ENCODE data around the gene IFI44L. TPM values are rescaled to one million over a fixed set of nuclear protein-coding genes. Genes with fewer than 3 reads are reported as not detected.

Gene IFI44L
- total RNA-seq, 1 donor from 2014 or later: under 0.01 TPM

DNA sequence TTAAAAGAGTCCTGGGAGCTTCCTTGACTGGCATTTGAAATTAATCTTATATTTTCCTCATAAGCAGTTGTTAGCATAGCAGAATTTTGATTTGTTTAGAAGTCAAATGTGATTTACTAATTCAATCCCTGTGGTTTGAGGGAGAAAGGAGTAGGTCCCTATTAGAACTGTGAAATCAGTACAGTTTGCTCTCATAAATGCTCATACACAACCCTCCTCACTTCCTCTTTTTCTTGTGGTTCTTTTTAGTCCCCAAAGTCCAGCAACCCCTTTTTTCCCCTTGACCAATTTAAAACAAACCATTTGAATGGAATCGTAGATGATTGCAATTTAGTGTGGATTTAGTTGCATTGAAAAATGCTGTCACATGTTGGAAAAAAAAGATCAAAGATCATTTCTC, 20.2 kb downstream of the IFI44L start:
- no peak for DNase-seq (ENCODE audit: low read depth in 2 of 2)

DNA sequence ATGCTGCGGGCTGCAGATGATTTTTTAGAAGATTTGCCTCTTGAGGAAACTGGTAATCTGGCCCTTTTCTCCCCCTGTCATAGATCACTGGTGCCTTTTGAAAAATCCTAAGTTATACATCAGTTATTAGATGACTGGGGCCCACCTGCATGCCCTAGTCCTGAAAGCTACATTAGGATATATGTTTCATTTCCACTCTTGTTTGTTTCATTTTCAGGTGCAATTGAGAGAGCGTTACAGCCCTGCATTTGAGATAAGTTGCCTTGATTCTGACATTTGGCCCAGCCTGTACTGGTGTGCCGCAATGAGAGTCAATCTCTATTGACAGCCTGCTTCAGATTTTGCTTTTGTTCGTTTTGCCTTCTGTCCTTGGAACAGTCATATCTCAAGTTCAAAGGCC, 21.3 kb downstream of the IFI44L start:
- no peak for DNase-seq (ENCODE audit: low read depth in 2 of 2)

DNA sequence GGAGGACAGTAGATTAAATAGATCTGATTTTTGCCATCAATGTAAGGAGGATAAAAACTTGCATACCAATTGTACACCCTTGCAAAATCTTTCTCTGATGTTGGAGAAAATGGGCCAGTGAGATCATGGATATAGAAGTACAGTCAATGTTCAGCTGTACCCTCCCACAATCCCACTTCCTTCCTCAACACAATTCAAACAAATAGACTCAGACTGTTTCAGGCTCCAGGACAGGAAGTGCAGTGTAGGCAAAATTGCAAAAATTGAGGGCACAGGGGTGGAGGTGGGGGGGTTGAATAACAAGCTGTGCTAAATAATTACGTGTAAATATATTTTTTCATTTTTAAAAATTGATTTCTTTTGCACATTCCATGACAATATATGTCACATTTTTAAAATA, 25.5 kb downstream of the IFI44L start:
- DNase-seq (ENCODE audit: low read depth in 2 of 2): peak; percentile 46 to 67

DNA sequence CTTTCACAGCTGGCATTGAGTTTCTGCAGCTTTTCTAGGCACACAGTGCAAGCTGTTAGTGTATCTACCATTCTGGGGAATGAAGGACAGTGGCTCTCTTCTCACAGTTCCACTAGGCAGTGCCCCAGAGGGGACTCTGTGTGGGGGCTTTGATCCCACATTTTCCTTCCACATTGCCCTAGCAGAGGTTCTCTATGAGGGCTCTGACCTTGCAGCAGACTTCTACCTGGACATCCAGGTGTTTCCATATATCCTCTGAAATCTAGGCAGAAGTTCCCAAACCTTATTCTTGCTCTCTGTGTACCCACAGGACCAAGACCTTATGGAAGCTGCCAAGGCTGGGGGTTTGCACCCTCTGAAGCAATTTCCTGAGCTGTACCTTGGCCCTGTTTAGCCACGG, 27.0 kb downstream of the IFI44L start:
- DNase-seq (ENCODE audit: low read depth in 2 of 2): no peak

DNA sequence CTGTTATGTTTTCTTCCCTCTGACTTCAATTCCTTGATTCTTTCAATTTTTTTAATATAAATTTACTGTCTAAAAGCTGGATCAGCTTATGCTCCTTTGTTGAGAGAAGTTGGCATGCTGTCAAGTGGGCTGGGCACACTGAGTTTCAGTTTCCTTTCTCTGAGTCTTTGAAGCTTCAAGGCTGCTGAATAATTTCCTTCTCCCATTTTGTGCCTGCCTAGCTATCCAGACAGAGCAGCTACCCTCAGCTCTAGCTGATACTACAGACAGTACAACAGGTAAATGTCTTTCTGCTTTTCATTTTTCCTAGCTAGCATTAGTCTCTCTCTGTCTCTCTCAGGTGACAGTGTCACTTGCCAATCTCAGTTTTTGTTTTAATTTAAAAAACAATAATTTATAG, 29.4 kb downstream of the IFI44L start, which contains the start of gene IFI44:
TSS of gene IFI44 (plus strand) at position 204 of the 400 bp plus-strand sequence. CDS start 365 bp downstream, outside the sequence.
- peak; percentile 74 to 93 for DNase-seq (ENCODE audit: low read depth in 2 of 2)

DNA sequence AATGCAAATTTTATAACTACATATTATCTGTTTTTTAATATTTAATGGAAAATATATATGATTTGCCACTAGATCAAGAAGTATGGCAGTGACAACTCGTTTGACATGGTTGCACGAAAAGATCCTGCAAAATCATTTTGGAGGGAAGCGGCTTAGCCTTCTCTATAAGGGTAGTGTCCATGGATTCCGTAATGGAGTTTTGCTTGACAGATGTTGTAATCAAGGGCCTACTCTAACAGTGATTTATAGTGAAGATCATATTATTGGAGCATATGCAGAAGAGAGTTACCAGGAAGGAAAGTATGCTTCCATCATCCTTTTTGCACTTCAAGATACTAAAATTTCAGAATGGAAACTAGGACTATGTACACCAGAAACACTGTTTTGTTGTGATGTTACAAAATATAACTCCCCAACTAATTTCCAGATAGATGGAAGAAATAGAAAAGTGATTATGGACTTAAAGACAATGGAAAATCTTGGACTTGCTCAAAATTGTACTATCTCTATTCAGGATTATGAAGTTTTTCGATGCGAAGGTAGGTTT, 29.9 kb downstream of the IFI44L start:
- DNase-seq (ENCODE audit: low read depth in 2 of 2): peak; percentile 4 to 26

DNA sequence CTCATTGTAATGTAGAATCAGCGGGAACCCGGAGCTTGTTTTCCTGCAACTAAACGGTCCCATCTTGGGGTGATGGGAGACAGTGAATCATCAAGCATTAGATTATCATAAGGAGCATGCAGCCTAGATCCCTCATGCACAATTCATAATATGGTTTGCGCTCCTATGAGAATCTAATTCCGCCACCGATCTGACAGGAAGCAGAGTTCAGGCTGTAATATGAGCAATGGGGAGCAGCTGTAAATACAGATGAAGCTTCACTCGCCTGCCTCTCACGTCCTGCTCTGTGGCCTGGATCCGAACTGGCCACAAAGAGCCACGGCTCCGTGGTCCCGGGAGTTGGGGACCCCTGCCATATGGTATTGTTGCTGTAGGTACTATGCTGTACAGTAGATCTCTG, 31.0 kb downstream of the IFI44L start:
- peak; percentile 9 to 23 for DNase-seq (ENCODE audit: low read depth in 2 of 2)

DNA sequence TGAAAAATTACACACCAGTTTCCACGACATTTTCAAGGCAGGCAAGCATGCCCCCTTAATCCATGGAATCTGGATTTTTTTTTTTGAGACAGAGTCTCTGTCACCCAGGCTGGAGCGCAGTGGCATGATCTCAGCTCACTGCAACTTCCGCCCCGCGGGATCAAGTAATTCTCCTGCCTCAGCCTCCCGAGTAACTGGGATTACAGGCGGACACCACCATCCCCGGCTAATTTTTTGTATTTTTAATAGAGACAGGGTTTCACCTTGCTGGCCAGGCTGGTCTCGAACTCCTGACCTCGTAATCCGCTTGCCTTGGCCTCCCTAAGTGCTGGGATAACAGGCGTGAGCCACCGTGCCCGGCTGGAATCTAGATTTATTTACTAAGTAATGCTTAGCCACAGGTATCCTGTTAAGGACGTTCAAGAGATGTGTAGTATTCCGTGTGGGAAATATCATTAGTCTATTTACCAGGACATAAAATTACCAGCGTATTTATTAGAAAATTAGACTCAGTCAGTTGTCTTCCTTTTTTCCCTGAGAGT, 31.8 kb downstream of the IFI44L start:
- DNase-seq (ENCODE audit: low read depth in 2 of 2): no peak

DNA sequence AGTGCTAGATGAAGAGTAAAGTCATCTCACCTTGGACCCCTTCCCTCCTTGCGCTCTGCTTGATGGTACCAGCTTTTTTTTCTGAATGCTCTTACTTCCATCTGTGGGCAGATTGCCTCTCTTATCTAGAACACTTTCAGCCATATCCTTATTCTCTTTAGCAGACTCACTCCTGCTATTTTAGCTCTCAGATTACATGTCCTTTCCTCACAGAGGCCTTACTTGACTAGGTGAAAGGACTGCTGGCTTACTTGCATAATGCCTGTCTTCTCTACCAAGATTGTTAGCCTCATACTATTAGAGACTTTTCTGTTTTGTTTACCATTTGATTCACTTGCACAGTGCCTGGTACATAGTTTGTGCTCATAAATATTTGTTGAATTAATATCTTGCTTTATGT, 38.7 kb downstream of the IFI44L start:
- no peak for DNase-seq (ENCODE audit: low read depth in 2 of 2)

DNA sequence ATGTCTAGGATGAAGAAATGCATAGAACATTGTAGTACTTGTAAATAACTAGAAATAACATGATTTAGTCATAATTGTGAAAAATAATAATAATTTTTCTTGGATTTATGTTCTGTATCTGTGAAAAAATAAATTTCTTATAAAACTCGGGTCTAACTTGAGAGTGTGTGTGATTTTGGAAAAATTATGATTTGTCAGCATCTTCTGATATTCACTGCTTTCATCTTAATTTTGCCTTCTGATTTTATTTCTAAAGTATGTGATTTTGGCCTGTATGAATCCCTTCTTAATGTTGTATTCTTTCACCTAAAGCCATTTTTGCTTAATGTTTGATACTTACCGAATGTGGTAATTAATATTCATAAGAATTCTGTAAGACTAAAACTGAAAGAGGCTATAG, 43.7 kb downstream of the IFI44L start:
- no peak for DNase-seq (ENCODE audit: low read depth in 2 of 2)

DNA sequence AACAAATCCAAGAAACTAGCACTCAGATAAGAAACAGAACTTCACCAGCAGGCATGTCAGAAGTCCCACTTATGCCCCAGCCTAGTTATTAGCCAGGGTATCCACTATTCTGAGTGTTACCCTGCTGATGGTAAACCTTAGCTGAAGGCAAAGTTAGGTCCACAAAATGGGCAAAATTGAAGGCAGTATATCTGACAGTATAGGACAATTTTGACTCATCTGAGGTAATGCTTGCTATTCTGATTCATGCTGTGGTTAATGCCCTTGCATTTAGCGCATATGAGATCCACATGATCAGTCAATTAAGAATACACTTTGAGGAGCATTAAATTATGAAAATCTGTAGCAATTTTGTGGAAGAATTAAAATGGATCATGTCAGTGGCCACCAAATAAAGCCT, 44.5 kb downstream of the IFI44L start:
- DNase-seq (ENCODE audit: low read depth in 2 of 2): no peak

DNA sequence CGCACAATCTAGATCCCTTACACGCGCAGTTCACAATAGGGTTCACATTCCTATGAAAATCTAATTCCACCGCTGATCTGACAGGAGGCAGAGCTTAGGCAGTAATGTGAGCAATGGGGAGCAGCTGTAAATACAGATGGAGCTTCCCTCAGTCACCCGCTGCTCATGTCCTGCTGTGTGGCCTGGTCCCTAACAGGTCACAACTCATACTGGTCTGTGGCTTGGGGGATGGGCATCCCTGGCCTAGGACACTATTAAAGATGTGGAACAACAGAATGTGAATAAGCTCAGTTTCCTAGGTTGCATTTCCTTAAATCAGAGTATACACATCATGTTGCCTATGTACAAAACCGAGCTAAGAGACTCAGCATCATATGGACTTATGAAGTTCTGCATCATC, 45.6 kb downstream of the IFI44L start:
- no peak for DNase-seq (ENCODE audit: low read depth in 2 of 2)

DNA sequence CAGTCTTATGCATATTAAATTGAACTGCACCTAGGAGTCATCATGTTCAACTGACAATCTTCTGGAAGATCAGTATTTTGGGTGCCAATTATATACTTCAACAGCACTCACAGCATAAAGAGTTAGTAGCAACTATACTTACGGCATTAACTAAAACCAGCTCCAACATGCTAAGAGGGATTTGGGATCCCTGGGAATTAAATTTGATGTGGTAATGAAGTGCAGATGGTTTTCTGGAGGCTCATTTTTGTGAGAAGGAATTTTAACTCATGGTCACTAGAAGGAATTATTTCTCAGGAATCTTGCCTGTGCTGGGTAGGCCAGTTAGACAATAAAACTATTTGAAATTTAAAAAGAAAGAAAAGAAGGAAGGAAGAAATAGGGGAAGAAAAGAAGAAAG, 47.7 kb downstream of the IFI44L start:
- DNase-seq (ENCODE audit: low read depth in 2 of 2): no peak

DNA sequence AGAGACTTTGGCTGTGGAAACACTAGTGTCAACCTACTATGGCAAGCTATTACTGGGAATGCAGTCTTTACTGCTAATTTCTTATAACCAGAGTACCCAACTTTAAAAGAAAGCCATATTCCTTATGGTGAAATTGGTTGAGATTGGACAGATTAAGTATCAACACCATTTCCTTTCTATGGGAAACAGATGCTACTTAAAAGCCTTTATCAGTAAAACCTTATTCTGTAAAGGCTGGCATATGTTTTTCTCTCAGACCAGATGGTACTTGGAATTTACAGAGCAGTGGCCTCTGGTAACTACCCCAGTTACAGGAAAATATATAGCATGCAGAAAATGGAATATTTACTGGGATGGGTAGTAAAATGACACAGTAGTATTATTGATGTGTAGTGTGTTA, 48.2 kb downstream of the IFI44L start:
- no peak for DNase-seq (ENCODE audit: low read depth in 2 of 2)

DNA sequence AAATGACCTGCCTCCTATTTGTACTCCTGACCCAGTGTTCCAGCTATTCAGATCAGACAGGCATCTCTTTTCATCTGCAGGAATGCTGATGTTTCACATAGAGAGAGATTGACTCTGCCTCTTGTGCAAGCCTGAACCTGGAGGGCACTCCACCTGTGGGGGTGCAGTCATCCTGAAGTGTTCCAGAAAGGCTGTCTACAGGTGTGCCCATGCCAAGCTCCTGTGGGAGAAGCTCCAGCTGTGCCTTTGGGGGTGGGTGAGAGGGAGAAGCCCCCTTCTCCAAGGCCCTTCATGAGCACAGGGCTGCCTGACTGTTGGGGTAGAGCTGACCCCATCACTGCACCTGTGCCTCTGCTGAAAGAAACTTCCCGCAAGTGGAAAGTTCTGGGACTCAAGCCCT, 52.2 kb downstream of the IFI44L start:
- DNase-seq (ENCODE audit: low read depth in 2 of 2): no peak

DNA sequence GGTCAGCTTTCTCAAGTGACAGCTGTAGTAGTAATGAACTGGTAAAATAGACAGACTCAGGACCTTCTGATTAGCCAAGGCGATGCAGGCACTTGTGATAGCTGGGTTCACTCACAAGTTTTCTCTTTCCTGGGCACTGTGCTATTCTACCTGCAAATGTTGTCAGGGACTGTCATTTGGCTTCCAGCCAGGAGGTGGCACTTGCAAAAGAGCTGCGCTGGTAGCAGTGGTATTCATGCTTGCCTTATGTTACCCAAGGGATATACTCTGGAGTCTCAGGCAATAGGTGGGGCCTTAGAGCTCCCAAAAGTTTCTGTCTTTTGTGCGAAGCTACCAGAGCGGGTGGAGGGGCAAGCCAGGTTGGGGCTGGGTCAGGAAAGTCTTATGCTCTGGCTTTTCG, 52.9 kb downstream of the IFI44L start:
- DNase-seq (ENCODE audit: low read depth in 2 of 2): no peak

DNA sequence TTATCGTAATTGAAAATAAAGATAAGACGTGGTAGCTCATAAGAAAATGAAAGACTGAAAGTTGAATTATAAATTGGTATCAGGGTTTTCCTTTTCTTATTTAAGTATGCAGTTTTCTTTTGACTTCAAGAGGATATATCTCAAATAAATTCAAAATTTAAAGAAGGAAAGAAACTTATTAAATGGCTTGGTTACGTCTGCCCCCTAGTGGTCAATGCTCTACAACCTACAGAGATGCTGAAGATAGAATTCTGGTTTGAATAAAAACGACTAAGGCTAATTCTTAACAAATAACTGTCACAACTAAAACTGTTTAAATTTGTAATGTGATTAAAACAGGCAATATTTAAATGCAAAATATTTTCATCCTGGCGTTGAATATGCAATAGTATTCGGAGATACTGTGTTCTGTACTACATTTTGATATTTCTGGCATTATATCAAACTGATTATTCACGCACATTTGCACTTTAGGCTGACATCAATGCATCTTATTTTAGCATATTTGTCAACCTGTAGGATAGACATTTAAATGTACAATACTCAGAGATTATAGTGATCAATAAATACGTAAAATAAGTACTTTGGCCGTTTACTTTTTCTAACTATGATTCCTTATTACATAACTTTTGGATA, 56.2 kb downstream of the IFI44L start:
- DNase-seq (ENCODE audit: low read depth in 2 of 2): peak; percentile 79 to 85

DNA sequence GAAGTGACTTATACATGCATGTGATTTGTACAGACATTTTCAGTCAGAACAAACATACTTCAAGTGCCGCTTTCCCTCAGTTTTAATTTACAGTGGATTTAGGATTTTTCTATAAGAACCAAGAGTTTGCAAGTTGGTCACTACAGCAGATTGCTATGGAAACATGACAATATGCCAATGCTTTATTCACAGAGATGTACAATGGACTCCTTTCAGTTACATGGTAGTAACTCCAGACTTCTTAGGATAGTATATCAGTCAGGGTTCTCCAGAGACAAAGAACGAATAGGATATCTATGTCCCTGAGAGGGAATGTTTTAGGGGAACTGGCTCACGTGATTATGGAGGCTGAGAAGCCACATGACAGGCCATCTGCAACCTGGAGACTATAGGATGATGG, 56.7 kb downstream of the IFI44L start:
- no peak for DNase-seq (ENCODE audit: low read depth in 2 of 2)

DNA sequence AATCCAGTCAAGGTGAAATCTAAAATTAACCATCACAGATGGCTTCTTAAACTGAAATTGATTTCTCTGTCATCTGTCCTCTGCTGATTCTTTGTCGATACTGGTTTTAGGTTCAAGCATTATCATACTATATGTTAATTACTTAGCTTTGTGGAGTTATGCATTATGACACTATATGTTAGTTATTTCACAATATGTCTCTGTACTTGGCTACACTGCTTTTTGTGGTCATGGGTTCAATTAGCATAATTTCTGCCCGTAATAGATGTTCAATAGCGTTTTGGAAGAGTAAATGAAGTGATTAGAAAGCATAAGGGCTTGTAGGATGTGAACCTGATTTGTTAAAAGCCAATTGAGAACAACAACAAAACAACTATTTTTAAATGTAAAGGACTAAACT, 57.5 kb downstream of the IFI44L start:
- no peak for DNase-seq (ENCODE audit: low read depth in 2 of 2)

DNA sequence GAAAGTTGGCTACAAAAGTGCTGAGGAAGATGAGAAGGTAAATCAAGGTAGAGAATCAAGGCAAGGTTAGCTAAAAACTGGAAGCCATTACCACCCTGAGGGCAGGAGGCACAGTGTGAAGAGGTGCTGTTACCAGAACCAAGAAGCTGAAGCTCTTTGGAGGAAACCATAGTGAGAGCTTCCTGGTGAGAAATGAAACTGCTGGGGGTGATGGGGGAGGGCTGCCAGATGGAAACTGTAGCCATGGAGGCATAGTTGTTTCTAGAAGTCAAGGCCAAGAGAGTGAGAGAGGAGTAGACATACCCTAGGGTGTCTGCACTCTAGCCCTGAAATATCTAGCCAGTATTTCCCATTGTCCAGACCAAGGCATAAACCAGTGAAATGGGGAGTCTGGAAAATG, 58.1 kb downstream of the IFI44L start:
- DNase-seq (ENCODE audit: low read depth in 2 of 2): no peak

DNA sequence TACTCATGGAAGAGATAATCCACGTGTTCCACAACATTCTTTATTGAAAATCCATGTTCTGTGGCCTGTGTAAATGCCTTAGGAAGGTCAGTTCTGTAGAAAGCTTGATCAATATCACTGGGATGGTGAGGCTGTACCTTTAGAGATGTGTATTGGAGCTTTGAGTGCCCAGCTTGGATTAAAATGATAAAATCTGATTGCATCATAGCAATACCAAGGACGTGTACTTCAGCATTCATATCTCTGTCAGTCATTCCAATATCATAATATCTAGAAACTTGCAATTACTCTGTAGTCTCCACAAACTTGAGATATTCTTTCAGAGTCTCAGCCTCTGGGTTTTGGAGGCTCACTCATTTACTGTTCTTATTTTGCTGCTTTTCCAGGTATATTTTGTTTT, 61.0 kb downstream of the IFI44L start:
- DNase-seq (ENCODE audit: low read depth in 2 of 2): no peak

DNA sequence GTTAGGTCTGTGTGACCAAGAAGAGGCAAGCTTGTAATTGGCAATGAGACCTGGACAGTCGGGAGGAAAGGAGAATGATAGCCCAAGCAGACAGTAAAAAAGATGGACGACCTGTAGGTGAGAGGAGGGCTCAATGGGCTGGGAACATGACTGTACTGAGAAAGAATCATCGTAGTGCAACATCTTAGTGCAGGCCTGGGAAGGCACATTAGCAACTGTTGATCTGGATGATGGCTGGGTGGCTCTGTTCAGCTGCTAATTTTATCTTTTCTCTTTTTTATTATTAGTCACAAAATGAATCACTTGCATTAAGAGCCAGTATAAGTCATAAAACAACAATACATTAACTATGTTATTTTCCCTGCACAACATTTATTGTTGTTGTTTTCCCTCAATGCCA, 62.2 kb downstream of the IFI44L start:
- DNase-seq (ENCODE audit: low read depth in 2 of 2): no peak

DNA sequence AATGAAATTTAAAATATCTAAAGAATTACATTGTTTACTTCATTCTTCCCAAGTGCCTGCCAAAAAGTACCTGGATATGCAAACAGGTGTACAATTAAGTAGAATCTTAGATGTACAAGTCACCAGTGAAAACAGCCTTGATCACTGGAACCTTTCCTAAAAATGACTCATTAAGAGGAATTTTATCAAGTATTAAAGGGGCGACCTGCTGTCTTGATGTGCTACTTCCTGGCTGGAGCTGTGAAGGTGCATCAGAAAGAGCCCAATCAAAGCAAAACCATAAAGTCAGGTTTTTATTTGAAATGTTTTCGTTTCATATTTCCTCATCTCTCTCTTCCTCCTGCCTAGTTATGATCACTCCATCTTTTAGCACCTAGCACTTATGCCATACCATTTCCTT, 62.8 kb downstream of the IFI44L start:
- no peak for DNase-seq (ENCODE audit: low read depth in 2 of 2)

DNA sequence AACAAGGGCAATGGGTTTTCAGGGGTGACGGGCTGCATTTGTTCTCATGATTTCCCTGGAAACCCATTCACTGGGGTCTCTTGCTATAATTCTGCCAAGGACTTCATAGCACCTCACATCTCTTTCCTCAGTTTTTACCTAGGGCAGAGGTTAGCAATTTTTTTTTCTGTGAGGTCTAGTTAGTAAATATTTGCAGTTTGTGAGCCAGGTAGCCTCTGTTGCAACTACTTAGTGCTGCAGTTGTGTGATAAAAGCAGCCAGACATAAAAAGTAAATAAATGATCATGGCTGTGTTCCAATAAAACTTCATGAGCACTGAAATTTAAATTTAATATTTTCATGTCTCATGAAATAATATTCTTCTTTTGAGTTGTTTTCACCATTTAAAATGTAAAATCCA, 67.1 kb downstream of the IFI44L start:
- no peak for DNase-seq (ENCODE audit: low read depth in 2 of 2)

All from lung microvascular endothelial cell (primary cell).